Gastroesophageal sphincter (tissue), 3 donors: ENCODE results near the gene MTHFD2L.

Experiments used
- CTCF ChIP-seq, 4 experiments: fragments of 200-600 bp in 2 of 4; fragments of 450-650 bp in 2 of 4; sonication (generic) in 1 of 4; IDR thresholded peaks; one replicate each; pipeline ENCODE4 v1.5.1; 2017 to 2019; ENCODE audit warnings: antibody characterized with exemption in 4 of 4, mild to moderate bottlenecking in 2 of 4, moderate library complexity in 2 of 4
- EP300 ChIP-seq: sonication (generic); formaldehyde crosslinking; IDR thresholded peaks from one replicate; pipeline ENCODE4 v1.6.1; 2017; ENCODE audit warnings: antibody characterized with exemption, mild to moderate bottlenecking
- POLR2A ChIP-seq, 2 donors: fragments of 450-650 bp; IDR thresholded peaks; one replicate each; pipeline ENCODE4 v1.6.1; 2017; ENCODE audit warnings: antibody characterized with exemption in 2 of 2, mild to moderate bottlenecking in 2 of 2, moderate library complexity in 1 of 2

GRCh38 chr4:74118600-74119338 is 39.1 kb upstream of the MTHFD2L start:
- TF ChIP-seq CTCF (IDR thresholded peaks at IDR 0.05) (no peak), POLR2A (IDR thresholded peaks at IDR 0.05) (no peak), EP300 (no peak)
